Stomach (tissue), 9 donors: ENCODE results near the gene IBA57. TPM values are rescaled to one million over a fixed set of nuclear protein-coding genes. Genes with fewer than 3 reads are reported as not detected.
"Not testable (repeated sequence)": the region's sequence is repeated elsewhere in the genome, so short reads cannot be mapped to it uniquely, and the experiment has no call there.

Experiments used
- DNase-seq, 2 donors: peaks; one replicate each; pipeline versions ENCODE4 v3.0.0 to v3.0.0-alpha.2; 2013 to 2019
- H3K27ac ChIP-seq, 5 donors: fragments of 200-600 bp in 4 of 5; sonication (generic) in 4 of 5; one replicate each; pipeline ENCODE4 v1.5.1; 2013 to 2019; ENCODE audit warnings: mild to moderate bottlenecking in 1 of 5, moderate library complexity in 1 of 5
- H3K27me3 ChIP-seq, 3 donors: fragments of 200-600 bp; sonication (generic); one replicate each; pipeline ENCODE4 v1.5.1; 2017 to 2019; ENCODE audit warnings: mixed run types in 1 of 3
- H3K36me3 ChIP-seq, 4 donors: fragments of 200-600 bp; sonication (generic); 1 replicate in 3 of 4; 2 replicates in 1 of 4; pipeline ENCODE4 v1.5.1; 2016 to 2019
- H3K4me1 ChIP-seq, 4 donors: fragments of 200-600 bp; sonication (generic); one replicate each; pipeline ENCODE4 v1.5.1; 2016 to 2019
- H3K4me3 ChIP-seq, 4 donors: fragments of 200-600 bp; sonication (generic) in 3 of 4; one replicate each; pipeline ENCODE4 v1.5.1; 2016 to 2019; ENCODE audit warnings: mild to moderate bottlenecking in 1 of 4
- H3K9me3 ChIP-seq, 4 donors: fragments of 200-600 bp; sonication (generic); one replicate each; pipeline ENCODE4 v1.5.1; 2016 to 2019
- EP300 ChIP-seq: sonication (generic); formaldehyde crosslinking; IDR thresholded peaks from one replicate; pipeline ENCODE4 v1.6.1; 2017; ENCODE audit warnings: antibody characterized with exemption
- POLR2A ChIP-seq, 4 donors: fragments of 450-650 bp; IDR thresholded peaks; one replicate each; pipeline ENCODE4 v1.6.1; 2016; ENCODE audit warnings: antibody characterized with exemption in 4 of 4, control low read depth in 2 of 4, mild to moderate bottlenecking in 1 of 4, moderate library complexity in 1 of 4
- POLR2AphosphoS5 ChIP-seq, 3 donors: sonication (generic); formaldehyde crosslinking; IDR thresholded peaks; one replicate each; pipeline ENCODE4 v1.6.1; 2016; ENCODE audit warnings: antibody characterized with exemption in 3 of 3
- WGBS, 5 donors: extraction: QIAGEN DNeasy Blood & Tissue Kit in 3 of 5; methylation state at CpG; one replicate each; pipeline versions ENCODE4 v1.1.5 to v1.1.7; 2013 to 2018; 5-methylcytosine and 5-hydroxymethylcytosine counted together
- intact Hi-C: fragments of 100-400 bp; cut with DNase I; formaldehyde crosslinking; loops from one replicate; pipeline ENCODE4 v1.15.1; 2023; ENCODE audit warnings: low total_unique reads
- polyA plus RNA-seq, 3 donors: library from polyadenylated mRNA; stranded (reverse); fragments of 200-250 nt; gene quantifications; one replicate each; pipeline ENCODE4 v1.2.3, GENCODE V29; 2013
- total RNA-seq, 5 donors: library from RNA; depleted of rRNA; stranded (reverse); fragments of >200 nt; gene quantifications; one replicate each; pipeline versions ENCODE4 v1.1.0 to v1.2.3, GENCODE V29; 2014 to 2016
- TF ChIP-seq, protein P1 (sequence below), 7 experiments: fragments of 450-650 bp in 4 of 7; fragments of 200-600 bp in 3 of 7; sonication (generic) in 3 of 7; IDR thresholded peaks; one replicate each; pipeline ENCODE4 v1.5.1; 2016 to 2019; ENCODE audit warnings: antibody characterized with exemption in 7 of 7, control low read depth in 2 of 7, mild to moderate bottlenecking in 1 of 7
- donor health status: healthy with polysubstance abuse.
- donor health status: Bipolar disorder and iron deficiency.
- donor health status: healthy.

Gene IBA57
- total and polyA plus RNA-seq, 8 donors = 1.2 to 6.1 (median 4.3) TPM

- intact Hi-C loops = no loop called here
- H3K9me3 ChIP-seq = peaks cover 3 to 18% (median 12%) of the 10 kb centered on the region in 4 donors
- H3K4me3 ChIP-seq = no peak overlapping the region
- TF ChIP-seq, protein P1, sequence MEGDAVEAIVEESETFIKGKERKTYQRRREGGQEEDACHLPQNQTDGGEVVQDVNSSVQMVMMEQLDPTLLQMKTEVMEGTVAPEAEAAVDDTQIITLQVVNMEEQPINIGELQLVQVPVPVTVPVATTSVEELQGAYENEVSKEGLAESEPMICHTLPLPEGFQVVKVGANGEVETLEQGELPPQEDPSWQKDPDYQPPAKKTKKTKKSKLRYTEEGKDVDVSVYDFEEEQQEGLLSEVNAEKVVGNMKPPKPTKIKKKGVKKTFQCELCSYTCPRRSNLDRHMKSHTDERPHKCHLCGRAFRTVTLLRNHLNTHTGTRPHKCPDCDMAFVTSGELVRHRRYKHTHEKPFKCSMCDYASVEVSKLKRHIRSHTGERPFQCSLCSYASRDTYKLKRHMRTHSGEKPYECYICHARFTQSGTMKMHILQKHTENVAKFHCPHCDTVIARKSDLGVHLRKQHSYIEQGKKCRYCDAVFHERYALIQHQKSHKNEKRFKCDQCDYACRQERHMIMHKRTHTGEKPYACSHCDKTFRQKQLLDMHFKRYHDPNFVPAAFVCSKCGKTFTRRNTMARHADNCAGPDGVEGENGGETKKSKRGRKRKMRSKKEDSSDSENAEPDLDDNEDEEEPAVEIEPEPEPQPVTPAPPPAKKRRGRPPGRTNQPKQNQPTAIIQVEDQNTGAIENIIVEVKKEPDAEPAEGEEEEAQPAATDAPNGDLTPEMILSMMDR (IDR thresholded peaks at IDR 0.05) = no peak
- no peak for TF ChIP-seq POLR2A (IDR thresholded peaks at IDR 0.05)
- H3K27ac ChIP-seq = no peak overlapping the region
- H3K27me3 ChIP-seq = no peaks in the 10 kb centered on the region
- H3K4me1 ChIP-seq = no peaks in the 10 kb centered on the region
- WGBS, 5 donors = 89 to 96% (median 94%) methylated on average over 24 to 28 of the region's 28 CpGs
- DNase-seq = no peak
- peaks cover 3 to 48% (median 20%) of the 10 kb centered on the region in 4 donors for H3K36me3 ChIP-seq
These were observed 54.6 kb downstream of the IBA57 start for GRCh38 chr1:228219962-228220780.

DNA sequence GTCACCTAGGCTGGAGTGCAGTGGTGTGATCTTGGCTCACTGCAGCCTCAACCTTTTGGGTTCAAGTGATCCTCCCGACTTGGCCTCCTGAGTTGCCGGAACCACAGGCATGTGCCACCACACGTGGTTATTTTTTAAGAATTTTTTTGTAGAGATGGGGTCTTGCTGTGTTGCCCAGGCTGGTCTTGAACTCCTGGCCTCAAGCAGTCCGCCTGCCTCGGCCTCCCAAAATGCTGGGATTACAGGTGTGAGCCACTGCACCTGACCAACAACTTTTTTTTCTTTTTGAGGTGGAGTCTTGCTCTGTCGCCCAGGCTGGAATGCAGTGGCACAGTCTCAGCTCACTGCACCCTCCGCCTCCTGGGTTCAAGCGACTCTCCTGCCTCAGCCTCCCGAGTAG is 55.5 kb downstream of the IBA57 start:
- 92 to 97% (median 95%) methylated on average over 9 of the region's 9 CpGs for WGBS, 5 donors

DNA sequence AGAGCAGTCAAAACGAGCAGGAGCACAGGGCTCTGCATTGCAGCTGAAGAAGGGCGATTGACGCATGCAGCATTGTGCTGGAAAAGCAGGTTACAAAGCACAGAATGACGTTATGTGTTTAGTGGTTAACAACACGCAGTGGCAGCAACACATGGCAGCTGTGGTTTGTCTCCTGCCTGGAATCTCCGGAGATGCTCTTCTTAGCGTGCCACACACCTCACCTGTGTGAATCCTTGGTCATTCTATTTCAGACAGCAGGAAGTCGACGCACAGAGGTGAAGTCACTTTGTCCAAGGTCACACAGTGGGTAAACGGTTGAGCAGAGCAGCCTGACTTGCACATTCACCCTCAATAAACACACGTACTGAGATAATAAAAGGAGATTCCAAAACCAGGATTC is 56.9 kb downstream of the IBA57 start:
- DNase-seq = peak in 1 of 2 donors; percentile 12
- no peak overlapping the region for H3K4me3 ChIP-seq
- TF ChIP-seq, protein P1 (IDR thresholded peaks at IDR 0.05) = no peak
- no peak for TF ChIP-seq EP300
- 70 to 83% (median 76%) methylated on average over 11 of the region's 11 CpGs for WGBS, 5 donors
- intact Hi-C loops = no loop called here
- H3K27me3 ChIP-seq = no peaks in the 10 kb centered on the region
- H3K27ac ChIP-seq = no peak overlapping the region
- H3K4me1 ChIP-seq = peaks cover 0 to 7% (median 0%) of the 10 kb centered on the region in 4 donors
- H3K9me3 ChIP-seq = peaks cover 7 to 24% (median 18%) of the 10 kb centered on the region in 4 donors
- H3K36me3 ChIP-seq = peaks cover 3 to 58% (median 20%) of the 10 kb centered on the region in 4 donors

More for the DNA sequence above, 55.5 kb downstream of the IBA57 start:
- H3K9me3 ChIP-seq = peaks cover 7 to 24% (median 18%) of the 10 kb centered on the region in 4 donors
- DNase-seq, H3K27ac ChIP-seq, H3K4me1 ChIP-seq, H3K27me3 ChIP-seq, H3K4me3 ChIP-seq, intact Hi-C loops: not testable (repeated sequence)
- H3K36me3 ChIP-seq = peaks cover 3 to 55% (median 20%) of the 10 kb centered on the region in 4 donors

GRCh38 chr1:228224198-228225164 is 58.9 kb downstream of the IBA57 start:
- H3K9me3 ChIP-seq = peaks cover 7 to 24% (median 18%) of the 10 kb centered on the region in 4 donors
- peaks cover 0 to 9% (median 0%) of the 10 kb centered on the region in 4 donors for H3K4me1 ChIP-seq
- H3K36me3 ChIP-seq = peaks cover 3 to 60% (median 16%) of the 10 kb centered on the region in 4 donors
- H3K27me3 ChIP-seq = no peaks in the 10 kb centered on the region
- DNase-seq = no peak
- TF ChIP-seq EP300 (no peak), POLR2AphosphoS5 (IDR thresholded peaks at IDR 0.05) (no peak), POLR2A (IDR thresholded peaks at IDR 0.05) (no peak)
- TF ChIP-seq, protein P1 (IDR thresholded peaks at IDR 0.05) = no peak
- H3K4me3 ChIP-seq = no peak overlapping the region
- 90 to 98% (median 91%) methylated on average over 14 to 16 of the region's 16 CpGs for WGBS, 5 donors
- H3K27ac ChIP-seq = no peak overlapping the region
- intact Hi-C loops = no loop called here
